Sigmoid colon (tissue), 4 donors: ENCODE measurements around the gene SDR42E1.

Experiments
- POLR2A ChIP-seq, 2 donors: fragments of 450-650 bp; IDR thresholded peaks; one replicate each; pipeline ENCODE4 v1.6.1; 2016; ENCODE audit warnings: antibody characterized with exemption in 2 of 2, mild to moderate bottlenecking in 2 of 2, moderate library complexity in 2 of 2
- POLR2AphosphoS5 ChIP-seq, 4 donors: sonication (generic); formaldehyde crosslinking; IDR thresholded peaks; one replicate each; pipeline ENCODE4 v1.6.1; 2017; ENCODE audit warnings: antibody characterized with exemption in 4 of 4
- TF ChIP-seq, protein P1 (sequence below), 4 experiments: fragments of 450-650 bp in 3 of 4; fragments of 200-600 bp in 1 of 4; IDR thresholded peaks; one replicate each; pipeline ENCODE4 v1.5.1; 2016 to 2019; ENCODE audit warnings: antibody characterized with exemption in 4 of 4, mild to moderate bottlenecking in 3 of 4, moderate library complexity in 2 of 4

- TF ChIP-seq, protein P1, sequence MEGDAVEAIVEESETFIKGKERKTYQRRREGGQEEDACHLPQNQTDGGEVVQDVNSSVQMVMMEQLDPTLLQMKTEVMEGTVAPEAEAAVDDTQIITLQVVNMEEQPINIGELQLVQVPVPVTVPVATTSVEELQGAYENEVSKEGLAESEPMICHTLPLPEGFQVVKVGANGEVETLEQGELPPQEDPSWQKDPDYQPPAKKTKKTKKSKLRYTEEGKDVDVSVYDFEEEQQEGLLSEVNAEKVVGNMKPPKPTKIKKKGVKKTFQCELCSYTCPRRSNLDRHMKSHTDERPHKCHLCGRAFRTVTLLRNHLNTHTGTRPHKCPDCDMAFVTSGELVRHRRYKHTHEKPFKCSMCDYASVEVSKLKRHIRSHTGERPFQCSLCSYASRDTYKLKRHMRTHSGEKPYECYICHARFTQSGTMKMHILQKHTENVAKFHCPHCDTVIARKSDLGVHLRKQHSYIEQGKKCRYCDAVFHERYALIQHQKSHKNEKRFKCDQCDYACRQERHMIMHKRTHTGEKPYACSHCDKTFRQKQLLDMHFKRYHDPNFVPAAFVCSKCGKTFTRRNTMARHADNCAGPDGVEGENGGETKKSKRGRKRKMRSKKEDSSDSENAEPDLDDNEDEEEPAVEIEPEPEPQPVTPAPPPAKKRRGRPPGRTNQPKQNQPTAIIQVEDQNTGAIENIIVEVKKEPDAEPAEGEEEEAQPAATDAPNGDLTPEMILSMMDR (IDR thresholded peaks at IDR 0.05): no peak
- TF ChIP-seq POLR2AphosphoS5 (IDR thresholded peaks at IDR 0.05) (no peak), POLR2A (IDR thresholded peaks at IDR 0.05) (no peak)
Observed at GRCh38 chr16:82050506-82050905, 39.2 kb upstream of the SDR42E1 start.
